HEK293 (cell line): ENCODE measurements around the gene ZSCAN16.

ENCODE experiments used
- OVOL3 ChIP-seq: fragments of 450-650 bp; formaldehyde crosslinking; IDR thresholded peaks from 2 replicates; pipeline ENCODE4 v1.5.1; 2016; ENCODE audit warnings: missing biosample characterization, missing genetic modification characterization
- PRDM10 ChIP-seq: fragments of 450-650 bp; formaldehyde crosslinking; IDR thresholded peaks from 2 replicates; pipeline ENCODE4 v1.5.1; 2016; ENCODE audit warnings: missing biosample characterization, missing genetic modification characterization
- TRIM28 ChIP-seq: IDR thresholded peaks from 2 replicates; pipeline ENCODE4 v1.6.1; 2011; ENCODE audit warnings: low read length, control low read depth, borderline replicate concordance
- YY1 ChIP-seq: fragments of 450-650 bp; formaldehyde crosslinking; IDR thresholded peaks from 2 replicates; pipeline ENCODE4 v1.5.1; 2018; ENCODE audit warnings: missing biosample characterization, missing genetic modification characterization
- ZBTB1 ChIP-seq: fragments of 450-650 bp; formaldehyde crosslinking; IDR thresholded peaks from 2 replicates; pipeline ENCODE4 v1.5.1; 2016; ENCODE audit warnings: missing biosample characterization, missing genetic modification characterization
- ZBTB48 ChIP-seq: fragments of 450-650 bp; formaldehyde crosslinking; IDR thresholded peaks from 2 replicates; pipeline ENCODE4 v1.5.1; 2016; ENCODE audit warnings: missing biosample characterization, missing genetic modification characterization
- ZFP3 ChIP-seq: fragments of 450-650 bp; formaldehyde crosslinking; IDR thresholded peaks from 2 replicates; pipeline ENCODE4 v1.5.1; 2016; ENCODE audit warnings: low read depth, missing biosample characterization, missing genetic modification characterization
- ZNF16 ChIP-seq: fragments of 450-650 bp; formaldehyde crosslinking; IDR thresholded peaks from 2 replicates; pipeline ENCODE4 v1.5.1; 2016; ENCODE audit warnings: low read depth, missing biosample characterization, missing genetic modification characterization
- ZNF341 ChIP-seq: fragments of 450-650 bp; formaldehyde crosslinking; IDR thresholded peaks from 2 replicates; pipeline ENCODE4; 2016; ENCODE audit warnings: low read depth, missing biosample characterization, missing genetic modification characterization
- ZNF362 ChIP-seq: fragments of 450-650 bp; formaldehyde crosslinking; IDR thresholded peaks from 2 replicates; pipeline ENCODE4 v1.5.1; 2016; ENCODE audit warnings: missing biosample characterization, missing genetic modification characterization
- ZNF366 ChIP-seq: fragments of 450-650 bp; formaldehyde crosslinking; conservative IDR thresholded peaks from 2 replicates; pipeline ENCODE4 v1.5.1; 2016; ENCODE audit warnings: missing biosample characterization, missing genetic modification characterization
- ZNF394 ChIP-seq: fragments of 450-650 bp; formaldehyde crosslinking; IDR thresholded peaks from 2 replicates; pipeline ENCODE4 v1.5.1; 2016; ENCODE audit warnings: missing biosample characterization, missing genetic modification characterization, mild to moderate bottlenecking, moderate library complexity, borderline replicate concordance
- ZNF544 ChIP-seq: fragments of 450-650 bp; formaldehyde crosslinking; IDR thresholded peaks from 2 replicates; pipeline ENCODE4 v1.5.0; 2017; ENCODE audit warnings: missing biosample characterization, missing genetic modification characterization
- ZNF585B ChIP-seq: fragments of 450-650 bp; formaldehyde crosslinking; IDR thresholded peaks from 2 replicates; pipeline ENCODE4 v1.5.1; 2016; ENCODE audit warnings: missing biosample characterization, missing genetic modification characterization
- ZNF596 ChIP-seq: fragments of 450-650 bp; IDR thresholded peaks from 2 replicates; pipeline ENCODE4 v1.5.0; 2018; ENCODE audit warnings: missing biosample characterization, mild to moderate bottlenecking, missing genetic modification characterization, moderate library complexity
- ZNF600 ChIP-seq: fragments of 450-650 bp; formaldehyde crosslinking; IDR thresholded peaks from 2 replicates; pipeline ENCODE4 v1.5.1; 2016; ENCODE audit warnings: missing biosample characterization, missing genetic modification characterization
- ZNF791 ChIP-seq: fragments of 450-650 bp; formaldehyde crosslinking; IDR thresholded peaks from 2 replicates; pipeline ENCODE4 v1.5.1; 2016; ENCODE audit warnings: missing biosample characterization, missing genetic modification characterization
- ZNF792 ChIP-seq: fragments of 450-650 bp; formaldehyde crosslinking; IDR thresholded peaks from 2 replicates; pipeline ENCODE4 v1.5.1; 2016; ENCODE audit warnings: missing biosample characterization, missing genetic modification characterization
- TF ChIP-seq, protein P1 (sequence below): fragments of 450-650 bp; formaldehyde crosslinking; IDR thresholded peaks from 2 replicates; pipeline ENCODE4 v1.5.1; 2016; ENCODE audit warnings: missing biosample characterization, missing genetic modification characterization
- TF ChIP-seq, protein P2 (sequence below): fragments of 450-650 bp; formaldehyde crosslinking; IDR thresholded peaks from 2 replicates; pipeline ENCODE4 v1.5.1; 2016; ENCODE audit warnings: missing biosample characterization, missing genetic modification characterization
- TF ChIP-seq, protein P3 (sequence below): fragments of 450-650 bp; formaldehyde crosslinking; IDR thresholded peaks from 2 replicates; pipeline ENCODE4 v1.5.1; 2016; ENCODE audit warnings: missing biosample characterization, missing genetic modification characterization
- TF ChIP-seq, protein P4 (sequence below): fragments of 450-650 bp; formaldehyde crosslinking; IDR thresholded peaks from 2 replicates; pipeline ENCODE4 v1.5.1; 2017; ENCODE audit warnings: missing biosample characterization, missing genetic modification characterization
- TF ChIP-seq, protein P5 (sequence below): fragments of 450-650 bp; formaldehyde crosslinking; IDR thresholded peaks from 2 replicates; pipeline ENCODE4; 2016; ENCODE audit warnings: missing biosample characterization, missing genetic modification characterization
- TF ChIP-seq, protein P6 (sequence below): fragments of 450-650 bp; formaldehyde crosslinking; IDR thresholded peaks from 2 replicates; pipeline ENCODE4 v1.5.1; 2016; ENCODE audit warnings: missing biosample characterization, missing genetic modification characterization

Gene ZSCAN16

GRCh38 chr6:28161410-28162079 is 37.1 kb downstream of the ZSCAN16 start (continued):
- TF ChIP-seq, protein P1, sequence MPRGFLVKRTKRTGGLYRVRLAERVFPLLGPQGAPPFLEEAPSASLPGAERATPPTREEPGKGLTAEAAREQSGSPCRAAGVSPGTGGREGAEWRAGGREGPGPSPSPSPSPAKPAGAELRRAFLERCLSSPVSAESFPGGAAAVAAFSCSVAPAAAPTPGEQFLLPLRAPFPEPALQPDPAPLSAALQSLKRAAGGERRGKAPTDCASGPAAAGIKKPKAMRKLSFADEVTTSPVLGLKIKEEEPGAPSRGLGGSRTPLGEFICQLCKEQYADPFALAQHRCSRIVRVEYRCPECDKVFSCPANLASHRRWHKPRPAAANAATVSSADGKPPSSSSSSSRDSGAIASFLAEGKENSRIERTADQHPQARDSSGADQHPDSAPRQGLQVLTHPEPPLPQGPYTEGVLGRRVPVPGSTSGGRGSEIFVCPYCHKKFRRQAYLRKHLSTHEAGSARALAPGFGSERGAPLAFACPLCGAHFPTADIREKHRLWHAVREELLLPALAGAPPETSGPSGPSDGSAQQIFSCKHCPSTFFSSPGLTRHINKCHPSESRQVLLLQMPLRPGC (tag by site-specific recombination): no peak
- TF ChIP-seq, protein P2, sequence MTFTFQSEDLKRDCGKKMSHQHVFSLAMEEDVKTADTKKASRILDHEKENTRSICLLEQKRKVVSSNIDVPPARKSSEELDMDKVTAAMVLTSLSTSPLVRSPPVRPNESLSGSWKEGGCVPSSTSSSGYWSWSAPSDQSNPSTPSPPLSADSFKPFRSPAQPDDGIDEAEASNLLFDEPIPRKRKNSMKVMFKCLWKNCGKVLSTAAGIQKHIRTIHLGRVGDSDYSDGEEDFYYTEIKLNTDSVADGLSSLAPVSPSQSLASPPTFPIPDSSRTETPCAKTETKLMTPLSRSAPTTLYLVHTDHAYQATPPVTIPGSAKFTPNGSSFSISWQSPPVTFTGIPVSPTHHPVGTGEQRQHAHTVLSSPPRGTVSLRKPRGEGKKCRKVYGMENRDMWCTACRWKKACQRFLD (tag by site-specific recombination): no peak
- no peak for TF ChIP-seq ZNF544
- 0 out of 2 replicates have a peak, but pooled peaks have one; percentile 17 for TF ChIP-seq PRDM10 (tag by site-specific recombination)
- no peak for TF ChIP-seq OVOL3 (tag by site-specific recombination)
- no peak for TF ChIP-seq ZBTB1 (tag by site-specific recombination)
- TF ChIP-seq, protein P3, sequence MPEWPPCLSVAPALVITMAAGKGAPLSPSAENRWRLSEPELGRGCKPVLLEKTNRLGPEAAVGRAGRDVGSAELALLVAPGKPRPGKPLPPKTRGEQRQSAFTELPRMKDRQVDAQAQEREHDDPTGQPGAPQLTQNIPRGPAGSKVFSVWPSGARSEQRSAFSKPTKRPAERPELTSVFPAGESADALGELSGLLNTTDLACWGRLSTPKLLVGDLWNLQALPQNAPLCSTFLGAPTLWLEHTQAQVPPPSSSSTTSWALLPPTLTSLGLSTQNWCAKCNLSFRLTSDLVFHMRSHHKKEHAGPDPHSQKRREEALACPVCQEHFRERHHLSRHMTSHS (tag by site-specific recombination): no peak
- no peak for TF ChIP-seq ZNF596
- no peak for TF ChIP-seq ZNF341 (tag by site-specific recombination)
- TF ChIP-seq ZNF585B (tag by site-specific recombination): no peak
- TF ChIP-seq ZFP3 (tag by site-specific recombination): no peak
- TF ChIP-seq ZNF16 (tag by site-specific recombination): no peak
- TF ChIP-seq, protein P4, sequence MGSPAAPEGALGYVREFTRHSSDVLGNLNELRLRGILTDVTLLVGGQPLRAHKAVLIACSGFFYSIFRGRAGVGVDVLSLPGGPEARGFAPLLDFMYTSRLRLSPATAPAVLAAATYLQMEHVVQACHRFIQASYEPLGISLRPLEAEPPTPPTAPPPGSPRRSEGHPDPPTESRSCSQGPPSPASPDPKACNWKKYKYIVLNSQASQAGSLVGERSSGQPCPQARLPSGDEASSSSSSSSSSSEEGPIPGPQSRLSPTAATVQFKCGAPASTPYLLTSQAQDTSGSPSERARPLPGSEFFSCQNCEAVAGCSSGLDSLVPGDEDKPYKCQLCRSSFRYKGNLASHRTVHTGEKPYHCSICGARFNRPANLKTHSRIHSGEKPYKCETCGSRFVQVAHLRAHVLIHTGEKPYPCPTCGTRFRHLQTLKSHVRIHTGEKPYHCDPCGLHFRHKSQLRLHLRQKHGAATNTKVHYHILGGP (tag by site-specific recombination): no peak
- TF ChIP-seq ZNF394: no peak
- TF ChIP-seq YY1 (tag by site-specific recombination): no peak
- no peak for TF ChIP-seq ZNF366 (tag by site-specific recombination)
- peak; percentile 47; the same call in 1 of the 2 replicates for TF ChIP-seq TRIM28
- TF ChIP-seq ZNF362 (tag by site-specific recombination): no peak
- TF ChIP-seq, protein P5, sequence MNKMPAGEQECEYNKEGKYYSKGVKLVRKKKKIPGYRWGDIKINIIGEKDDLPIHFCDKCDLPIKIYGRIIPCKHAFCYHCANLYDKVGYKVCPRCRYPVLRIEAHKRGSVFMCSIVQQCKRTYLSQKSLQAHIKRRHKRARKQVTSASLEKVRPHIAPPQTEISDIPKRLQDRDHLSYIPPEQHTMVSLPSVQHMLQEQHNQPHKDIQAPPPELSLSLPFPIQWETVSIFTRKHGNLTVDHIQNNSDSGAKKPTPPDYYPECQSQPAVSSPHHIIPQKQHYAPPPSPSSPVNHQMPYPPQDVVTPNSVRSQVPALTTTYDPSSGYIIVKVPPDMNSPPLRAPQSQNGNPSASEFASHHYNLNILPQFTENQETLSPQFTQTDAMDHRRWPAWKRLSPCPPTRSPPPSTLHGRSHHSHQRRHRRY: no peak
- TF ChIP-seq ZNF792 (tag by site-specific recombination): no peak
- peak; percentile 53; the same call in 1 of the 2 replicates for TF ChIP-seq ZBTB48
- TF ChIP-seq, protein P6, sequence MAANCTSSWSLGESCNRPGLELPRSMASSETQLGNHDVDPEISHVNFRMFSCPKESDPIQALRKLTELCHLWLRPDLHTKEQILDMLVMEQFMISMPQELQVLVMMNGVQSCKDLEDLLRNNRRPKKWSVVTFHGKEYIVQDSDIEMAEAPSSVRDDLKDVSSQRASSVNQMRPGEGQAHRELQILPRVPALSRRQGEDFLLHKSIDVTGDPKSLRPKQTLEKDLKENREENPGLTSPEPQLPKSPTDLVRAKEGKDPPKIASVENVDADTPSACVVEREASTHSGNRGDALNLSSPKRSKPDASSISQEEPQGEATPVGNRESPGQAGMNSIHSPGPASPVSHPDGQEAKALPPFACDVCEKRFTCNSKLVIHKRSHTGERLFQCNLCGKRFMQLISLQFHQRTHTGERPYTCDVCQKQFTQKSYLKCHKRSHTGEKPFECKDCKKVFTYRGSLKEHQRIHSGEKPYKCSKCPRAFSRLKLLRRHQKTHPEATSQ: no peak
- no peak for TF ChIP-seq ZNF791
- TF ChIP-seq ZNF600: 0 out of 2 replicates have a peak, but pooled peaks have one; percentile 51
